Prostate gland (tissue), 2 donors: Measurements from ENCODE around the gene ALX3.

Experiments
- POLR2A ChIP-seq: fragments of 450-650 bp; IDR thresholded peaks from one replicate; pipeline ENCODE4 v1.6.1; 2016; ENCODE audit warnings: antibody characterized with exemption, mild to moderate bottlenecking
- TF ChIP-seq, protein P1 (sequence below), 4 experiments: fragments of 200-600 bp in 2 of 4; fragments of 450-650 bp in 2 of 4; sonication (generic) in 2 of 4; IDR thresholded peaks; 1 replicate in 3 of 4; 2 replicates in 1 of 4; pipeline ENCODE4 v1.5.1; 2016 to 2019; ENCODE audit warnings: antibody characterized with exemption in 4 of 4, mild to moderate bottlenecking in 2 of 4, moderate library complexity in 2 of 4

DNA sequence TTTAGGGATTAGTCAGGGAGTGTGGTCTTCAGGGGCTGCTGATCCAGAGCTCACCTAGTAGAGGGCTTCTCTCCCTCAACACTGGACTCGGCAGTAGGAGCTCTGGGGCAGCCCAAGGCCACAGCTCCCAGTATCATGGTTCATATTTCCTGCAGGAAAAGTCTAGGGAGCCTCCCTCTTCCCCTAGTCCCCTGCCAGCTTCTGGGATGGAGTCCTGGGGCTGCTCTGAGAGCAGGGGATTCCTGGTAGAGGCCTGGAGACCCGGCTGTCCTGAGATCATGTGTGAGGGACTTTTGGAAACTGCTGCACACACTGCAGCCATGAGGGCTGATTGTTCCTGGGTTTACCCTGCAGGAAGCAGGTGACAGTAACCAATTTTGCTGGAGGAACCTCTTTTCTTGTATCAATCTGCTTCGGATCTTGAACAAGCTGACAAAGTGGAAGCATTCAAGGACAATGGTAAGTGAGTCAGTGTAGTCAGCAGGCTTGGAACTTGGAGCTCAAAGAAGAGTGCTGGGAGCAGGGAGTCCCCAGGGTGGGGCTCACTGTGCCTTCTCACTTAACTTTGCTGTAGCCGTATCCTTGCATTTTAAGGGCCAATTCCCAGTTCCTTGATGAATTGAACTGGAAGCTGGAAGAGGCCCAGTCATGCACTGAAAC is 19.7 kb downstream of the ALX3 start:
- no peak for TF ChIP-seq POLR2A
- TF ChIP-seq, protein P1, sequence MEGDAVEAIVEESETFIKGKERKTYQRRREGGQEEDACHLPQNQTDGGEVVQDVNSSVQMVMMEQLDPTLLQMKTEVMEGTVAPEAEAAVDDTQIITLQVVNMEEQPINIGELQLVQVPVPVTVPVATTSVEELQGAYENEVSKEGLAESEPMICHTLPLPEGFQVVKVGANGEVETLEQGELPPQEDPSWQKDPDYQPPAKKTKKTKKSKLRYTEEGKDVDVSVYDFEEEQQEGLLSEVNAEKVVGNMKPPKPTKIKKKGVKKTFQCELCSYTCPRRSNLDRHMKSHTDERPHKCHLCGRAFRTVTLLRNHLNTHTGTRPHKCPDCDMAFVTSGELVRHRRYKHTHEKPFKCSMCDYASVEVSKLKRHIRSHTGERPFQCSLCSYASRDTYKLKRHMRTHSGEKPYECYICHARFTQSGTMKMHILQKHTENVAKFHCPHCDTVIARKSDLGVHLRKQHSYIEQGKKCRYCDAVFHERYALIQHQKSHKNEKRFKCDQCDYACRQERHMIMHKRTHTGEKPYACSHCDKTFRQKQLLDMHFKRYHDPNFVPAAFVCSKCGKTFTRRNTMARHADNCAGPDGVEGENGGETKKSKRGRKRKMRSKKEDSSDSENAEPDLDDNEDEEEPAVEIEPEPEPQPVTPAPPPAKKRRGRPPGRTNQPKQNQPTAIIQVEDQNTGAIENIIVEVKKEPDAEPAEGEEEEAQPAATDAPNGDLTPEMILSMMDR (IDR thresholded peaks at IDR 0.05) = no peak
